Right ventricle myocardium superior (tissue), 1 donor: ENCODE data around the gene DNAH2. TPM values are rescaled to one million over a fixed set of nuclear protein-coding genes. Genes with fewer than 3 reads are reported as not detected.

Source experiments
- ATAC-seq: fragments of 200-7000 bp; cut with Tn5 transposase; one replicate; pipeline ENCODE4 v1.9.1; 2020; ENCODE audit warnings: mild to moderate bottlenecking; ENCODE audit not compliant: poor library complexity
- DNase-seq: peaks from one replicate; pipeline ENCODE4 v3.0.0-alpha.2; 2020
- intact Hi-C: fragments of 100-400 bp; cut with DNase I; formaldehyde crosslinking; loops from one replicate; pipeline ENCODE4 v1.11.2; 2022
- total RNA-seq: library from RNA; stranded (reverse); fragmentation: NEBNext Ultra II Directional; extraction: Animal tissue kit (Norgen Biotek cat#: 25700); gene quantifications from one replicate; pipeline ENCODE4 v1.2.1, GENCODE V29; 2021
- donor health status: DM: no; HTN: yes; CAD: no; lungs with severe emphysema.

The DNAH2 gene
- total RNA-seq, 1 donor from 2014 or later: not detected

- intact Hi-C loops: loop anchor here (5.0 kb wide), 1 partner anchor 32 kb away; no protein-coding TSS in a partner anchor
- DNase-seq (no peak), ATAC-seq (no peak)
These were observed 147.6 kb downstream of the DNAH2 start for GRCh38 chr17:7864995-7865650.

- ATAC-seq: no peak
- intact Hi-C loops: no loop called here
- DNase-seq: no peak
These were observed 150.4 kb downstream of the DNAH2 start for GRCh38 chr17:7867881-7868329.

GRCh38 chr17:7873051-7873450 is 155.5 kb downstream of the DNAH2 start:
- intact Hi-C loops: no loop called here
- ATAC-seq (no peak), DNase-seq (no peak)

- no peak for ATAC-seq
- intact Hi-C loops: no loop called here
- no peak for DNase-seq
These were observed 158.3 kb downstream of the DNAH2 start for GRCh38 chr17:7875804-7876370.

GRCh38 chr17:7878234-7878633 is 160.7 kb downstream of the DNAH2 start:
- ATAC-seq (no peak), DNase-seq (no peak)
- intact Hi-C loops: no loop called here

- no peak for DNase-seq
- intact Hi-C loops: no loop called here
- ATAC-seq: no peak
These were observed 162.7 kb downstream of the DNAH2 start for GRCh38 chr17:7880076-7880868.

- no peak for ATAC-seq
- DNase-seq: no peak
- intact Hi-C loops: no loop called here
These were observed 163.9 kb downstream of the DNAH2 start for GRCh38 chr17:7881276-7882054.

GRCh38 chr17:7882068-7882467 is 164.5 kb downstream of the DNAH2 start:
- intact Hi-C loops: no loop called here
- ATAC-seq (no peak), DNase-seq (no peak)

GRCh38 chr17:7882629-7883028 is 165.1 kb downstream of the DNAH2 start:
- ATAC-seq (no peak), DNase-seq (no peak)
- intact Hi-C loops: no loop called here

Other genes with a start within 250 kb of the DNAH2 start
- 60.3 TPM for gene ZBTB4, start 238.1 kb upstream of the DNAH2 start, total RNA-seq
- not detected for gene SLC35G6, start 236.3 kb upstream of the DNAH2 start, total RNA-seq
- 32.9 TPM for gene POLR2A, start 233.4 kb upstream of the DNAH2 start, total RNA-seq
- 34.6 TPM for gene TNFSF12, start 168.7 kb upstream of the DNAH2 start, total RNA-seq
- 8.3 TPM for gene TNFSF13, start 159.0 kb upstream of the DNAH2 start, total RNA-seq
- 30.8 TPM for gene SENP3, start 155.8 kb upstream of the DNAH2 start, total RNA-seq
- gene CD68, start 138.1 kb upstream of the DNAH2 start, total RNA-seq: 32.0 TPM
- gene MPDU1, start 133.9 kb upstream of the DNAH2 start, total RNA-seq: 25.9 TPM
- gene SOX15, start 127.7 kb upstream of the DNAH2 start, total RNA-seq: 0.91 TPM
- gene FXR2, start 102.8 kb upstream of the DNAH2 start, total RNA-seq: 101 TPM
- 80.0 TPM for gene SAT2, start 89.9 kb upstream of the DNAH2 start, total RNA-seq
- 0.54 TPM for gene SHBG, start 87.6 kb upstream of the DNAH2 start, total RNA-seq
- 3.1 TPM for gene ATP1B2, start 66.8 kb upstream of the DNAH2 start, total RNA-seq
- gene TP53, start 30.3 kb upstream of the DNAH2 start, total RNA-seq: 11.5 TPM
- gene WRAP53, start 29.3 kb upstream of the DNAH2 start, total RNA-seq: 4.2 TPM
- gene EFNB3, start 12.5 kb upstream of the DNAH2 start, total RNA-seq: 0.13 TPM
- 27.9 TPM for gene KDM6B, start 116.5 kb downstream of the DNAH2 start, total RNA-seq
- 32.4 TPM for gene TMEM88, start 137.3 kb downstream of the DNAH2 start, total RNA-seq
- gene NAA38, start 139.8 kb downstream of the DNAH2 start, total RNA-seq: 101 TPM
- 24.2 TPM for gene CYB5D1, start 140.3 kb downstream of the DNAH2 start, total RNA-seq
- gene CHD3, start 171.0 kb downstream of the DNAH2 start, total RNA-seq: 13.7 TPM
- gene RNF227, start 198.5 kb downstream of the DNAH2 start, total RNA-seq: 0.78 TPM
- gene KCNAB3, start 212.1 kb downstream of the DNAH2 start, total RNA-seq: 0.38 TPM
- 110 TPM for gene TRAPPC1, start 214.2 kb downstream of the DNAH2 start, total RNA-seq
- gene CNTROB, start 214.5 kb downstream of the DNAH2 start, total RNA-seq: 8.8 TPM